K562 (cell line): ENCODE data around the gene TPRG1L. TPM values are rescaled to one million over a fixed set of nuclear protein-coding genes. Genes with fewer than 3 reads are reported as not detected.

Experiments used
- ATAC-seq: fragments of 200-7000 bp; cut with Tn5 transposase; 3 replicates; pipeline ENCODE4 v1.9.1; 2020; ENCODE audit warnings: moderate library complexity
- BruUV-seq: library from RNA; stranded (reverse); fragments of 400-500 nt; replicated peaks from 2 replicates; lab custom pipeline; 2021; lab: Mats Ljungman, UMichigan
- CTCF ChIA-PET: fragments of 300-600 bp; formaldehyde crosslinking; extraction: SDS; loops from one replicate; lab custom pipeline; 2021; ENCODE audit warnings: low intra/inter-chr PET ratio; lab: Yijun Ruan, JAX
- POLR2A ChIA-PET: fragments of 300-600, 350-650 bp; sonication (Branson Sonifier 250); formaldehyde crosslinking; extraction: SDS; loops from one replicate; lab custom pipeline; 2021; ENCODE audit warnings: antibody characterized with exemption, inconsistent platforms; lab: Yijun Ruan, JAX
- DNase-seq, 4 experiments: peaks; one replicate each; pipeline versions ENCODE4 v3.0.0 to v3.0.0-alpha.2; 2011 to 2018; ENCODE audit warnings: low spot score in 3 of 4, mixed read lengths in 3 of 4; ENCODE audit errors: extremely low read depth in 1 of 4
- FAIRE-seq: peaks from 2 replicates; lab custom pipeline; 2011; peaks lifted over from hg19 to GRCh38; lab: Jason Lieb, UNC
- H2AFZ ChIP-seq: 2 replicates; pipeline ENCODE4 v1.6.0; 2011; ENCODE audit warnings: low read depth, low read length, control low read depth, inconsistent platforms
- H3K27ac ChIP-seq: fragments of 200-600 bp; 3 replicates; pipeline ENCODE4 v1.8.0; 2011; ENCODE audit warnings: low read depth, mild to moderate bottlenecking, control low read depth, inconsistent platforms, low read length, moderate library complexity, mixed read lengths; ENCODE audit errors: extremely low read depth
- H3K27me3 ChIP-seq, 2 experiments: fragments of 300-600 bp in 1 of 2; 2 replicates in 1 of 2; 3 replicates in 1 of 2; pipeline versions ENCODE4 v1.6.0 to v1.8.0; 2011; ENCODE audit warnings: inconsistent platforms in 2 of 2, low read length in 2 of 2, mild to moderate bottlenecking in 1 of 2, mixed read lengths in 1 of 2, moderate library complexity in 1 of 2; ENCODE audit not compliant: control insufficient read depth in 2 of 2, insufficient read depth in 2 of 2
- H3K36me3 ChIP-seq: fragments of 300-600 bp; 3 replicates; pipeline ENCODE4 v1.8.0; 2011; ENCODE audit warnings: mild to moderate bottlenecking, low read length, inconsistent platforms; ENCODE audit not compliant: control insufficient read depth, insufficient read depth
- H3K4me1 ChIP-seq, 2 experiments: fragments of 200-600 bp in 1 of 2; replicated peaks in 1 of 2; 2 replicates in 1 of 2; 3 replicates in 1 of 2; pipeline versions ENCODE4 v1.5.1 to v1.8.0; 2011; ENCODE audit warnings: inconsistent platforms in 2 of 2, low read length in 2 of 2, mild to moderate bottlenecking in 1 of 2, mixed read lengths in 1 of 2, moderate library complexity in 1 of 2; ENCODE audit not compliant: control insufficient read depth in 2 of 2, insufficient read depth in 2 of 2
- H3K4me2 ChIP-seq: 2 replicates; pipeline ENCODE4 v1.6.1; 2011; ENCODE audit warnings: low read length, control low read depth, inconsistent platforms, mixed read lengths; ENCODE audit not compliant: insufficient read depth
- H3K4me3 ChIP-seq: fragments of 200-600 bp; sonication (generic), shearing (Covaris generic); 2 replicates; pipeline ENCODE4 v1.5.1; 2016; ENCODE audit warnings: control low read depth, inconsistent platforms
- H3K79me2 ChIP-seq: fragments of 200-600 bp; 3 replicates; pipeline ENCODE4 v1.8.0; 2011; ENCODE audit warnings: low read length, inconsistent platforms; ENCODE audit not compliant: control insufficient read depth, insufficient read depth
- H3K9ac ChIP-seq, 2 experiments: 2 replicates each; pipeline versions ENCODE4 v1.6.0 to v1.6.1; 2011; ENCODE audit warnings: low read depth in 2 of 2, low read length in 2 of 2, control low read depth in 1 of 2, inconsistent platforms in 1 of 2, mild to moderate bottlenecking in 1 of 2, mixed read lengths in 1 of 2; ENCODE audit not compliant: insufficient read depth in 1 of 2
- H3K9me1 ChIP-seq: one replicate; pipeline ENCODE4 v1.6.0; 2011; ENCODE audit warnings: inconsistent platforms, mild to moderate bottlenecking, low read length, moderate library complexity; ENCODE audit not compliant: control insufficient read depth, insufficient read depth
- H3K9me3 ChIP-seq: replicated peaks from 2 replicates; pipeline ENCODE4 v1.5.1; 2011; ENCODE audit warnings: low read depth, low read length, inconsistent platforms; ENCODE audit not compliant: control insufficient read depth, insufficient read depth
- H4K20me1 ChIP-seq: replicated peaks from 2 replicates; pipeline ENCODE4 v1.6.1; 2011; ENCODE audit warnings: low read length, inconsistent platforms, mixed read lengths; ENCODE audit not compliant: control insufficient read depth, insufficient read depth
- MEF2A ChIP-seq: IDR thresholded peaks from 2 replicates; pipeline ENCODE4 v1.6.1; 2011; ENCODE audit warnings: low read depth, mild to moderate bottlenecking, low read length, moderate library complexity; ENCODE audit not compliant: control insufficient read depth
- NFATC3 ChIP-seq: fragments of 450-650 bp; IDR thresholded peaks from 2 replicates; pipeline ENCODE4 v1.6.1; 2017; ENCODE audit warnings: mild to moderate bottlenecking
- RREB1 ChIP-seq: fragments of 250-450 bp; sonication (Bioruptor Pico); IDR thresholded peaks from 2 replicates; pipeline ENCODE4 v1.4.0; 2020
- SMAD4 ChIP-seq: fragments of 250-450 bp; sonication (Bioruptor Pico); conservative IDR thresholded peaks from 2 replicates; pipeline ENCODE4 v1.8.0; 2021; ENCODE audit warnings: inconsistent platforms, mild to moderate bottlenecking, moderate library complexity
- SRSF3 ChIP-seq: fragments of 200-400 bp; formaldehyde crosslinking; IDR thresholded peaks from 2 replicates; pipeline ENCODE4 v1.6.1; 2016; ENCODE audit warnings: mild to moderate bottlenecking, low read length, moderate library complexity; ENCODE audit not compliant: insufficient read depth
- TFAM ChIP-seq: fragments of 250-450 bp; sonication (Bioruptor Pico); conservative IDR thresholded peaks from 2 replicates; pipeline ENCODE4 v1.5.0; 2021; ENCODE audit warnings: mild to moderate bottlenecking, moderate library complexity
- WGBS: fragments of 100-300 bp; shearing (Covaris generic); methylation state at CpG from one replicate; pipeline ENCODE4 v1.1.6; 2016; ENCODE audit warnings: low coverage, mixed read lengths; ENCODE audit not compliant: insufficient coverage; ENCODE audit errors: missing lambda C conversion rate; 5-methylcytosine and 5-hydroxymethylcytosine counted together
- in situ Hi-C: fragments of 300-500 bp; cut with MboI; formaldehyde crosslinking; loops from 4 replicates; pipeline ENCODE4 v1.15.0; 2018; ENCODE audit warnings: inconsistent platforms, mixed read lengths
- intact Hi-C: fragments of 100-400 bp; cut with micrococcal nuclease; formaldehyde crosslinking; loops from 2 replicates; pipeline ENCODE4 v1.14.2; 2022
- polyA plus RNA-seq, 8 experiments: library from polyadenylated mRNA; depleted of rRNA in 4 of 8; stranded (reverse) in 5 of 8; unstranded in 3 of 8; fragments of >200 nt; fragmentation: Nextera tagmentation in 2 of 8; fragmentation: Illumina TruSeq in 1 of 8; extraction: Ambion mirVana in 2 of 8; extraction: Trizol in 1 of 8; gene quantifications; 2 replicates each; pipeline versions ENCODE4 v1.2.1 to v1.2.3, GENCODE V29; 2011 to 2014; ENCODE audit warnings: inconsistent platforms in 1 of 8, missing spikeins in 1 of 8
- total RNA-seq, 7 experiments: library from RNA; depleted of rRNA in 6 of 7; stranded (reverse); fragments of >200 nt in 6 of 7; fragmentation: Illumina TruSeq in 2 of 7; extraction: Trizol in 2 of 7; gene quantifications; 2 replicates each; pipeline versions ENCODE4 v1.2.1 to v1.2.3, GENCODE V29; 2011 to 2021; ENCODE audit warnings: low replicate concordance in 1 of 7
- TF ChIP-seq, protein P1 (sequence below): sonication (generic); formaldehyde crosslinking; IDR thresholded peaks from 2 replicates; pipeline ENCODE4 v1.8.1; 2022; ENCODE audit warnings: missing genetic modification reagents

The TPRG1L gene
- total and polyA plus RNA-seq, 9 of the 15 experiments (the other 6 are each of a cell fraction or from before 2014, with no cell fraction given) = 1.6 to 11.0 (median 6.2) TPM

GRCh38 chr1:3596663-3597598, 27.9 kb upstream of the TPRG1L start:
- Histone ChIP-seq H3K27ac (no peak overlapping the region), H3K9me1 (no peaks in the 10 kb centered on the region), H3K4me2 (no peak overlapping the region), H3K4me1 (peaks cover 0 to 58% of the 10 kb centered on the region in 2 experiments; a peak in 2 of 5 replicates), H4K20me1 (peaks cover 21% of the 10 kb centered on the region), H3K9me3 (no peaks in the 10 kb centered on the region), H3K79me2 (no peaks in the 10 kb centered on the region), H3K36me3 (no peaks in the 10 kb centered on the region), H3K9ac (no peak overlapping the region; a peak in 1 of 4 replicates), H2AFZ (no peak overlapping the region), H3K4me3 (no peak overlapping the region), H3K27me3 (peaks cover 35 to 83% of the 10 kb centered on the region in 2 experiments; a peak in 4 of 5 replicates)
- in situ Hi-C loops = no loop called here
- ChIA-PET CTCF (no interaction called here), POLR2A (interaction anchor here (0.6 kb wide), 1 partner anchor 289 kb away, joined by 5 read pairs; no protein-coding TSS in a partner anchor)
- FAIRE-seq = no peak
- DNase-seq = no peak
- 16% methylated on average over 27 of the region's 29 CpGs for WGBS
- TF ChIP-seq, protein P1, sequence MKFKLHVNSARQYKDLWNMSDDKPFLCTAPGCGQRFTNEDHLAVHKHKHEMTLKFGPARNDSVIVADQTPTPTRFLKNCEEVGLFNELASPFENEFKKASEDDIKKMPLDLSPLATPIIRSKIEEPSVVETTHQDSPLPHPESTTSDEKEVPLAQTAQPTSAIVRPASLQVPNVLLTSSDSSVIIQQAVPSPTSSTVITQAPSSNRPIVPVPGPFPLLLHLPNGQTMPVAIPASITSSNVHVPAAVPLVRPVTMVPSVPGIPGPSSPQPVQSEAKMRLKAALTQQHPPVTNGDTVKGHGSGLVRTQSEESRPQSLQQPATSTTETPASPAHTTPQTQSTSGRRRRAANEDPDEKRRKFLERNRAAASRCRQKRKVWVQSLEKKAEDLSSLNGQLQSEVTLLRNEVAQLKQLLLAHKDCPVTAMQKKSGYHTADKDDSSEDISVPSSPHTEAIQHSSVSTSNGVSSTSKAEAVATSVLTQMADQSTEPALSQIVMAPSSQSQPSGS (CRISPR knock-in tag) = no peak
- TF ChIP-seq TFAM (CRISPR knock-in tag) (no peak), NFATC3 (no peak), SRSF3 (no peak), MEF2A (no peak), RREB1 (CRISPR knock-in tag) (no peak), SMAD4 (CRISPR knock-in tag) (no peak)
- no TSS peak for BruUV-seq
- intact Hi-C loops = no loop called here
- ATAC-seq = no peak
